Osteocyte (in vitro differentiated cells): ENCODE results near the gene ZMIZ1. TPM values are rescaled to one million over a fixed set of nuclear protein-coding genes. Genes with fewer than 3 reads are reported as not detected.

Experiments used
- DNase-seq: peaks from one replicate; pipeline ENCODE4 v3.0.0; 2021; ENCODE audit warnings: mixed read lengths; ENCODE audit not compliant: unreplicated experiment; ENCODE audit errors: extremely low spot score
- H3K27ac Mint-ChIP-seq: one replicate; pipeline ENCODE4 v1.8.0; 2021; ENCODE audit warnings: mild to moderate bottlenecking, mixed read lengths; ENCODE audit not compliant: unreplicated experiment
- H3K27me3 Mint-ChIP-seq: one replicate; pipeline ENCODE4 v1.8.0; 2021; ENCODE audit warnings: mixed read lengths; ENCODE audit not compliant: unreplicated experiment
- H3K36me3 Mint-ChIP-seq: one replicate; pipeline ENCODE4 v1.8.0; 2021; ENCODE audit warnings: mixed read lengths; ENCODE audit not compliant: unreplicated experiment
- H3K4me1 Mint-ChIP-seq: one replicate; pipeline ENCODE4 v1.8.0; 2021; ENCODE audit warnings: mixed read lengths; ENCODE audit not compliant: unreplicated experiment
- H3K4me3 Mint-ChIP-seq: one replicate; pipeline ENCODE4 v1.8.0; 2021; ENCODE audit warnings: mild to moderate bottlenecking, moderate library complexity, mixed read lengths; ENCODE audit not compliant: unreplicated experiment
- H3K9me3 Mint-ChIP-seq: one replicate; pipeline ENCODE4 v1.8.0; 2021; ENCODE audit warnings: mixed read lengths; ENCODE audit not compliant: unreplicated experiment
- total RNA-seq: library from RNA; stranded (reverse); gene quantifications from 2 replicates; pipeline ENCODE4 v1.2.1, GENCODE V29; 2021
- TF ChIP-seq, protein P1 (sequence below): fragments of 200-600 bp; sonication (generic); IDR thresholded peaks from 2 replicates; pipeline ENCODE4 v1.5.0; 2021; ENCODE audit warnings: antibody characterized with exemption, mild to moderate bottlenecking, moderate library complexity

Gene ZMIZ1
- total RNA-seq, 1 donor from 2014 or later = 90.5 TPM

DNA sequence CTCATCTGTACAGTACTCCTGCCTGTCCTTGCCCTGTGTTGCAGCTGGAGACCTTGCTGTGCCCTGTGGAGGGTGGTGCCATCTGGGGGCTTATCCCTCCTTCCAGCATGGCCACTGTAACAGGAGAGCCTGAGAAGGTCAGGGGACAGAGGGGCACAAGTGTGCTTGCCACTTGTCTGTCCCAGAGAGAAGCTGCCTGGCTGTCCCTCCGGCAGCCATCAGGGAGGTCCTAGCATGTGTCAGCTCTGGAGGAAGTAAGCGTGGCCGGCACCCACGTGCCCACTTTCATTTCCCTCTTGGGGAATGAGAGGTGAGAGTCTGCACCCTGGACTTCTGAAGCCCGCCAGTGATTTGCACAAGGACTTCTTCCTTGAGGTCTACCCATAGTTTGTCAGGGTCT is 181.5 kb downstream of the ZMIZ1 start:
- no peak overlapping the region for H3K27ac Mint-ChIP-seq

DNA sequence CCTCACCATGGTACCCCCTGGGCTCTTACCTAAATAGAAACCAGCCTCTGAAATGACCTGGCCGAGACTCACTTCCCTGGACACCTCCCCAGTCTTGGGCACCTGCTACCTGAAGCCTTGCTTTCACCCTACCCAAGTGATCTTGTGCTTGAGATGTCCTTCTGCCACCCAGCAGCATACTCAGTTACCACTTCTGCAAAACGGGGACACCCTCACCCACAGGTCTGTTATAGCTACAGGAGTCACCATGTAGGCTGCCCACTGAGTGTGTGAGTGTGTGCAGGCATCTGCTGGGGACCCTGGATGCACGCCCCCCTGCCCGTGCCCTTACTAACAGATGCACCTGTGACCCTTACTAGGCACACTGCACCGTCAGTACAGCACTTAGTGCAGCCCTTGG is 183.7 kb downstream of the ZMIZ1 start:
- TF ChIP-seq, protein P1, sequence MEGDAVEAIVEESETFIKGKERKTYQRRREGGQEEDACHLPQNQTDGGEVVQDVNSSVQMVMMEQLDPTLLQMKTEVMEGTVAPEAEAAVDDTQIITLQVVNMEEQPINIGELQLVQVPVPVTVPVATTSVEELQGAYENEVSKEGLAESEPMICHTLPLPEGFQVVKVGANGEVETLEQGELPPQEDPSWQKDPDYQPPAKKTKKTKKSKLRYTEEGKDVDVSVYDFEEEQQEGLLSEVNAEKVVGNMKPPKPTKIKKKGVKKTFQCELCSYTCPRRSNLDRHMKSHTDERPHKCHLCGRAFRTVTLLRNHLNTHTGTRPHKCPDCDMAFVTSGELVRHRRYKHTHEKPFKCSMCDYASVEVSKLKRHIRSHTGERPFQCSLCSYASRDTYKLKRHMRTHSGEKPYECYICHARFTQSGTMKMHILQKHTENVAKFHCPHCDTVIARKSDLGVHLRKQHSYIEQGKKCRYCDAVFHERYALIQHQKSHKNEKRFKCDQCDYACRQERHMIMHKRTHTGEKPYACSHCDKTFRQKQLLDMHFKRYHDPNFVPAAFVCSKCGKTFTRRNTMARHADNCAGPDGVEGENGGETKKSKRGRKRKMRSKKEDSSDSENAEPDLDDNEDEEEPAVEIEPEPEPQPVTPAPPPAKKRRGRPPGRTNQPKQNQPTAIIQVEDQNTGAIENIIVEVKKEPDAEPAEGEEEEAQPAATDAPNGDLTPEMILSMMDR = no peak
- Mint-ChIP-seq H3K27me3 (no peaks in the 10 kb centered on the region), H3K36me3 (peaks cover 11% of the 10 kb centered on the region), H3K4me1 (peaks cover 17% of the 10 kb centered on the region), H3K27ac (no peak overlapping the region), H3K4me3 (no peak overlapping the region), H3K9me3 (no peaks in the 10 kb centered on the region)
- DNase-seq = no peak

More for the DNA sequence above, 181.5 kb downstream of the ZMIZ1 start:
- TF ChIP-seq, protein P1 = no peak
- no peak overlapping the region for H3K4me3 Mint-ChIP-seq
- no peaks in the 10 kb centered on the region for H3K27me3 Mint-ChIP-seq
- H3K4me1 Mint-ChIP-seq = peaks cover 39% of the 10 kb centered on the region
- no peaks in the 10 kb centered on the region for H3K9me3 Mint-ChIP-seq
- DNase-seq = no peak
- H3K36me3 Mint-ChIP-seq = peaks cover 7% of the 10 kb centered on the region

DNA sequence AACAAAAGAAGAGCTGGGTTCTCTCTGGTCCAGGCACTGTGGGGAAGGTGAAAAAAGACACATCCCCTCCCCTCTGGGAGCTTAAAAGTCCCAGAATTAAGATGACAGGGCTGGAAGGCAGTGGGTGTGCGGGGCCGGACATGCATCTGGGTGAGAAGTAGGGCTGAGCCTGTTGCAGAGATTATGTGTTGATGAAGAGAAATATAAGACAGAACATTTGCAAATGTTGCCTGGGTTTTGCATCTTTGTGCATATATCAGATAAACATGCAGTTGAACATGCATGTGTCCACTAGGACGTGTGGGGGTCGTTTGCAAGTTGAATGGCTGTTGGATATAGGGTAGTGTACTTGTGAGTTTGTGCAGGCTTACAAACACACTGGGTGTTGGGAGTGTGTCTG is 184.2 kb downstream of the ZMIZ1 start:
- no peak for DNase-seq
- H3K9me3 Mint-ChIP-seq = no peaks in the 10 kb centered on the region
- TF ChIP-seq, protein P1 = no peak
- peaks cover 12% of the 10 kb centered on the region for H3K4me1 Mint-ChIP-seq
- no peak overlapping the region for H3K27ac Mint-ChIP-seq
- peaks cover 11% of the 10 kb centered on the region for H3K36me3 Mint-ChIP-seq
- H3K4me3 Mint-ChIP-seq = no peak overlapping the region
- H3K27me3 Mint-ChIP-seq = no peaks in the 10 kb centered on the region

DNA sequence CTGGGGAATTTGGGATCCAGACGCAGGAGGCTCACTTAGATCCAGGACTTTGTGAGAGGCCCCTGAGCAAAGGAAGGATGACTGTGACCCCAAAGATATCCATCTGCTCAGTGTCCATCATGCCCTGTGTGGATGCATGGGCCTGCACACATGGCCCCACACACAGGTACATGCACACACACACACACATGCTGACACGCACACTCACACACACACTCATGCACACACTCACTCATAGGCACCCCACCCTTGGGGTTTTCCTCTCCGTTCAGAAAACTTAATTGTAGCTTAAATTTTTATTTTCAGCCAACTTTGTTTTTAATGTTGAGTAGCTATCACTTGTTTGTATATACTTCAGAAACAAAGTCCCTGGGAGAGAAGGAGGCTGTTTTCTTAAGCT is 184.9 kb downstream of the ZMIZ1 start:
- Mint-ChIP-seq H3K27me3 (no peaks in the 10 kb centered on the region), H3K4me3 (no peak overlapping the region), H3K36me3 (peaks cover 15% of the 10 kb centered on the region), H3K9me3 (no peaks in the 10 kb centered on the region), H3K4me1 (peaks cover 5% of the 10 kb centered on the region), H3K27ac (no peak overlapping the region)
- TF ChIP-seq, protein P1 = no peak
- DNase-seq = no peak

DNA sequence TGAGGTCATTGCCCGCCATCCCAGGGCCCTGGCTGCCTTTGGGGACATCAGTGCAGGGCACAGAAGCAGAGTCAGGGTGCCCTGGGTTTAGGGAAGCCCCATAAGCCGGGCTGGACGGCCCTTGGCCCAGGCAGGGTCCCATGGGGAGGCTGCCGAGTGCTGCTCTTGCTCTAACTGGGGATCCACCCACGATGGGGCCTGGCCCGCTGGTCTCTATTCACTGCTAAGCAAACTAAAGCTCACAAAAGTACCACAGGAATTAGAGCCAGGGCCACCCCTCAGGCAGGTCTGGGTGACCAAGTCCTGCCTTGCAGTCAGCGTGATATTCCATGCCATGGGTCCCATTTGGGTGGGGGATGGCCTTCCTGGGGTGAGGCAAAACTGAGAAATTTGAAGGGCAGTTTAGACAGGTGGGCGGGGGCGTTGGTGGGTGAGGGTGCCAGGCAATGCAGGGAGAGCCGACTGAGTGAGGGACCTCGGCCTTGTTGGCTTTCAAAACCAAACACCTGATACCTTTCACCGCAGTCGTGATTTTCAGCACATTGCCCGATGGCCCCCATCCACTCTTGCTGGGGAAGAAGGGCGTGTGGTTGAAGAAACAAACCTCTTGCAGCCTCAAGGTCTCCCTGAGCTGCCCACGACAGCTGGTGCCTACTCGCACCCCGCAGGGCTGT is 185.7 kb downstream of the ZMIZ1 start:
- H3K27ac Mint-ChIP-seq = no peak overlapping the region
- DNase-seq = no peak
- peaks cover 15% of the 10 kb centered on the region for H3K36me3 Mint-ChIP-seq
- H3K4me1 Mint-ChIP-seq = no peaks in the 10 kb centered on the region
- TF ChIP-seq, protein P1 = no peak
- H3K9me3 Mint-ChIP-seq = no peaks in the 10 kb centered on the region
- no peak overlapping the region for H3K4me3 Mint-ChIP-seq
- no peaks in the 10 kb centered on the region for H3K27me3 Mint-ChIP-seq
